Uterus (tissue), 4 donors: ENCODE results near the gene AZU1. TPM values are rescaled to one million over a fixed set of nuclear protein-coding genes. Genes with fewer than 3 reads are reported as not detected.

Experiments used
- DNase-seq, 2 donors: peaks; one replicate each; pipeline ENCODE4 v3.0.0-alpha.2; 2019 to 2020
- H3K27ac ChIP-seq, 2 donors: fragments of 200-600 bp; sonication (generic); 1 replicate in 1 of 2; 2 replicates in 1 of 2; pipeline ENCODE4 v1.5.1; 2016 to 2018
- H3K27me3 ChIP-seq, 2 donors: fragments of 200-600 bp; sonication (generic); one replicate each; pipeline ENCODE4 v1.5.1; 2018 to 2019; ENCODE audit warnings: control low read depth in 1 of 2
- H3K36me3 ChIP-seq, 2 donors: fragments of 200-600 bp; sonication (generic); one replicate each; pipeline ENCODE4 v1.5.1; 2019; ENCODE audit warnings: control low read depth in 1 of 2
- H3K4me1 ChIP-seq, 2 donors: fragments of 200-600 bp; sonication (generic); one replicate each; pipeline ENCODE4 v1.5.1; 2018 to 2019; ENCODE audit warnings: control low read depth in 1 of 2
- H3K4me3 ChIP-seq, 2 donors: fragments of 200-600 bp; sonication (generic); 1 replicate in 1 of 2; 2 replicates in 1 of 2; pipeline ENCODE4 v1.5.1; 2018 to 2019; ENCODE audit warnings: mild to moderate bottlenecking in 1 of 2
- H3K9me3 ChIP-seq, 2 donors: fragments of 200-600 bp; sonication (generic); one replicate each; pipeline ENCODE4 v1.5.1; 2019; ENCODE audit warnings: control low read depth in 1 of 2
- POLR2A ChIP-seq, 2 donors: fragments of 450-650 bp; IDR thresholded peaks; one replicate each; pipeline ENCODE4 v1.6.1; 2016; ENCODE audit warnings: antibody characterized with exemption in 2 of 2, mild to moderate bottlenecking in 1 of 2, moderate library complexity in 1 of 2
- intact Hi-C: fragments of 100-400 bp; cut with DNase I; formaldehyde crosslinking; loops from one replicate; pipeline ENCODE4 v1.15.1; 2023; ENCODE audit warnings: low total_unique reads
- total RNA-seq, 4 donors: library from RNA; depleted of rRNA in 3 of 4; stranded (reverse); fragments of >200 nt in 3 of 4; gene quantifications; one replicate each; pipeline versions ENCODE4 v1.1.0 to v1.2.4, GENCODE V29; 2014 to 2023
- TF ChIP-seq, protein P1 (sequence below), 4 experiments: fragments of 200-600 bp in 2 of 4; fragments of 450-650 bp in 2 of 4; sonication (generic) in 2 of 4; IDR thresholded peaks; one replicate each; pipeline ENCODE4 v1.5.1; 2016 to 2019; ENCODE audit warnings: antibody characterized with exemption in 4 of 4, mild to moderate bottlenecking in 2 of 4, moderate library complexity in 1 of 4
- donor health status: DM: yes; HTN: yes; CAD: no.

The AZU1 gene
- total RNA-seq, 4 donors from 2014 or later = 0.85 to 2.6 TPM; not detected in 2

DNA sequence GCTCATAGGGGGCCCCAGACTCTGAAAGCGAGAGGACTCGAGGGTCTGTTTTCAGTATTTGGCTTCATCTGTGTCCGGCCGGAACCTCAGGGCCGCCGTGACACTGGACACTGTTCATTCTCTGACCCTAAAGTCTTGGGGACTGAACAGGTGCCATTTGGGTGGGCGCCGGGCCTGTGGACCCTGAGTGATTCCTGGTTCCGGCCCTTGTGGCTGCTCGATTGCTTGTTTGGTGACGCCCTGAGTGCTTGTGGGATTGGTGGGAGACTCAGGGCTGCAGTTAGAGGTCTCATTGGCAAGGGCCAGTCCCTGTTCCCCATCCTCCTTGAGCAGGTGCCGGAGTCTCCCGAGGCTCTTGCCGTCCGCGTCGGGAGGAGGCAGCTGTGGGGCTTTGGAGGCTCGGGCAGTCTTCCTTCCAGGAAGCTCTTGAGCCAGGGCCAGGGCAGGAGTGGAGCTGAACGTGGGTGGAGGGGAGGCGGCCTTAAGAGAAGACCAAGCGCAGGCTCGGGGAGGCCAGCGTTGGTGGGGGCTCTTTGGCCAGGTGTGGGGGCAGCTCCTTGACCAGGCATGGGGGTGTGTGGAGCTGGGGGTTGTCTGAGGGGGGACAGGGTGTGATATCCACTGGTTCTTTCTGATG lies 25.7 kb upstream of the AZU1 start:
- TF ChIP-seq, protein P1, sequence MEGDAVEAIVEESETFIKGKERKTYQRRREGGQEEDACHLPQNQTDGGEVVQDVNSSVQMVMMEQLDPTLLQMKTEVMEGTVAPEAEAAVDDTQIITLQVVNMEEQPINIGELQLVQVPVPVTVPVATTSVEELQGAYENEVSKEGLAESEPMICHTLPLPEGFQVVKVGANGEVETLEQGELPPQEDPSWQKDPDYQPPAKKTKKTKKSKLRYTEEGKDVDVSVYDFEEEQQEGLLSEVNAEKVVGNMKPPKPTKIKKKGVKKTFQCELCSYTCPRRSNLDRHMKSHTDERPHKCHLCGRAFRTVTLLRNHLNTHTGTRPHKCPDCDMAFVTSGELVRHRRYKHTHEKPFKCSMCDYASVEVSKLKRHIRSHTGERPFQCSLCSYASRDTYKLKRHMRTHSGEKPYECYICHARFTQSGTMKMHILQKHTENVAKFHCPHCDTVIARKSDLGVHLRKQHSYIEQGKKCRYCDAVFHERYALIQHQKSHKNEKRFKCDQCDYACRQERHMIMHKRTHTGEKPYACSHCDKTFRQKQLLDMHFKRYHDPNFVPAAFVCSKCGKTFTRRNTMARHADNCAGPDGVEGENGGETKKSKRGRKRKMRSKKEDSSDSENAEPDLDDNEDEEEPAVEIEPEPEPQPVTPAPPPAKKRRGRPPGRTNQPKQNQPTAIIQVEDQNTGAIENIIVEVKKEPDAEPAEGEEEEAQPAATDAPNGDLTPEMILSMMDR (IDR thresholded peaks at IDR 0.05) = no peak
- TF ChIP-seq POLR2A (IDR thresholded peaks at IDR 0.05) = no peak
- Histone ChIP-seq H3K27me3 (no peaks in the 10 kb centered on the region), H3K4me3 (peak overlapping the region; percentile 10 to 15), H3K9me3 (no peaks in the 10 kb centered on the region), H3K4me1 (peaks cover 27 to 46% of the 10 kb centered on the region in 2 donors), H3K27ac (peak overlapping the region in 1 of 2 donors; percentile 33), H3K36me3 (no peaks in the 10 kb centered on the region)
- intact Hi-C loops = no loop called here
- DNase-seq = peak in 1 of 2 donors; percentile 52

GRCh38 chr19:802498-803098 lies 25.0 kb upstream of the AZU1 start:
- Histone ChIP-seq H3K4me1 (peaks cover 27 to 46% of the 10 kb centered on the region in 2 donors), H3K4me3 (no peak overlapping the region), H3K36me3 (no peaks in the 10 kb centered on the region), H3K27ac (no peak overlapping the region), H3K9me3 (no peaks in the 10 kb centered on the region), H3K27me3 (no peaks in the 10 kb centered on the region)
- intact Hi-C loops = no loop called here
- DNase-seq = no peak
- TF ChIP-seq, protein P1 (IDR thresholded peaks at IDR 0.05) = no peak
- no peak for TF ChIP-seq POLR2A (IDR thresholded peaks at IDR 0.05)

GRCh38 chr19:803099-803561 lies 24.5 kb upstream of the AZU1 start:
- DNase-seq = no peak
- Histone ChIP-seq H3K9me3 (no peaks in the 10 kb centered on the region), H3K36me3 (no peaks in the 10 kb centered on the region), H3K4me3 (no peak overlapping the region), H3K27me3 (no peaks in the 10 kb centered on the region), H3K27ac (no peak overlapping the region), H3K4me1 (peaks cover 27 to 46% of the 10 kb centered on the region in 2 donors)
- intact Hi-C loops = no loop called here
- TF ChIP-seq, protein P1 (IDR thresholded peaks at IDR 0.05) = no peak
- TF ChIP-seq POLR2A (IDR thresholded peaks at IDR 0.05) = no peak

DNA sequence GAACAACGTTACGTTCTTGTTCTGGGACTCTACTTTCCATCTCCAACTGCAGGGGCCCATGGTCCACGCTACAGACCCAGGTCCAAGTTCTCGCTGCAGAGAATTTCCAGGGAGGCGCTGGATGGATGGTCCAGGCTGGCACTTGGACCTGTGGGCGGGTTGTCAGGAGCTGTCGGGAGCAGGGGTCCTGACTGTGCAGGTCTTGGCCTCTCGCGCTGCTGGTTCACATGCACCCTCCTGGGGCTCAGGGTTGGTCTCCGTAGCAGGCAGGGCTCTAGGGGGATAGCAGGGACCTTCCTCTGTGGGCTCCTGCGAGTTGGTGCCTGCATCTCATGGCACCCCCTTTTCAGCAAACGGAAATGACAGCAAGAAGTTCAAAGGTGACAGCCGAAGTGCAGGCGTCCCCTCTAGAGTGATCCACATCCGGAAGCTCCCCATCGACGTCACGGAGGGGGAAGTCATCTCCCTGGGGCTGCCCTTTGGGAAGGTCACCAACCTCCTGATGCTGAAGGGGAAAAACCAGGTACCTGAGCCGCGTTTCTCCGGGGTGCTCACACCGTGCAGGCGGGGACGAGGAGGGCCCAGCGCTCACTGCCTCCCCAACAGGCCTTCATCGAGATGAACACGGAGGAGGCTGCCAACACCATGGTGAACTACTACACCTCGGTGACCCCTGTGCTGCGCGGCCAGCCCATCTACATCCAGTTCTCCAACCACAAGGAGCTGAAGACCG lies 23.8 kb upstream of the AZU1 start:
- TF ChIP-seq, protein P1 (IDR thresholded peaks at IDR 0.05) = no peak
- no peak for TF ChIP-seq POLR2A (IDR thresholded peaks at IDR 0.05)
- DNase-seq = no peak
- Histone ChIP-seq H3K27me3 (no peaks in the 10 kb centered on the region), H3K4me1 (peaks cover 27 to 42% of the 10 kb centered on the region in 2 donors), H3K9me3 (no peaks in the 10 kb centered on the region), H3K36me3 (no peaks in the 10 kb centered on the region), H3K27ac (no peak overlapping the region), H3K4me3 (no peak overlapping the region)
- intact Hi-C loops = no loop called here
